ENCODE results near the gene RIMBP2.

RIMBP2 gene

DNA sequence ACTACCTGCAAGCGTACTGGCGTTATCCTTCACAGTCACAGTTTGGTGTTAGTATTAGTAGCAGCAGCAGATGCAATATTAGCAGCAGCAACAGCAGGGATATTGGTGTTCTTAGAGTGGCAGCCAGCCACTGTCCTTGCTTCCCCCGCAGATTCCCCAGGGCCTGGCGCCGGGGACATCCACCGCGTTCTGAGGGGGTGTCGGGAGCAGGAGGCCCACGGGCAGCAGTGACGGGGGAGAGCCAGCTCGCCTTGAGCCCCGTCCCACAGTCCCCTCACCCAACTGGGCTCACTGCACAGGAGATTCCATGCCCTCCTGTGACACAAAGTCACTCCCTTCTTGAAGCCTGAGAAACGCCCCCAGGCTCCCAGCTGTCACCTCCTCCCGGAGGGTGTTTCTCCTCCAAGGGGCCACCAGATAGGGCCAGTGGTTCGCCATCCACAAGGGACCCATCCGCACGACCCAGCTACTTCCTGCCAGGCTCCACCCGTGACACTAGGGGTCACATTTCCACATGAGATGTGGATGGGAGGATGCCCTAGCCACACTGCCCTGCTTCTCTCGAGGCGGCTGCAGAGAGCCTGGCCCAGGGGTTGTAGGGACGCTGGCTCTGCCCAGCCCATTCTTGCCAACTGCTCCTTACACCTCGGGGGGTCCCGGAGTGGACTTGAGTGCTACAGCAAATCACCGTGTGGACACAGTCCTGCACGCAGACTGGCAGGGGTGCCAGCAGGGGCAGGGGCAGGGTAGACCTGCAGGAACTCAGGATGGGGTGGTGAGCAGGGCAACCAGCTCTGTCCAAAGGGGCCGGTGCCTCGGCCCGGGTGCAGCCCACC, 255.3 kb downstream of the RIMBP2 start:
- no peak for DNase-seq (ENCODE audit: low read depth)

- DNase-seq (ENCODE audit: low read depth): no peak
Observed at GRCh38 chr12:130459916-130460315, 256.2 kb downstream of the RIMBP2 start.

DNA sequence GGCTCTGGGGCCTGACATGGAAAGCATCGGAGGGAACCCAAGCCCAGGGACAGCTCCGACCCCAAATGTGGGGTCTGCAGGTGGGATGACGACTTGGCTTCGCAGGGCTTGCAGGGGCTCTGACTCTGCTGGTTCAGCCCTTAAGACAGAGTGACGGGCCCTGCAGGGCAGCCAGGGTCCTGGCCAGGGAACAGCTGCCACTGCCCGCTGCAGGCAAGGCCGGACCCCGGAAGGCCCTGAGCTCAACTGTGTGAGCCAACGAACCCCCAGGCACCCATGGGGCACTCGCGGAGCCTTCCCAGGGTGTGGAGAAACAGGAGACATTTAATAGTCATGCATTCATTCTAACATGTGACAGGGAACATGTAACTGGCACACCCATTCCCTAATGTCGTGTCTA, 257.8 kb downstream of the RIMBP2 start:
- DNase-seq (ENCODE audit: low read depth): no peak

DNA sequence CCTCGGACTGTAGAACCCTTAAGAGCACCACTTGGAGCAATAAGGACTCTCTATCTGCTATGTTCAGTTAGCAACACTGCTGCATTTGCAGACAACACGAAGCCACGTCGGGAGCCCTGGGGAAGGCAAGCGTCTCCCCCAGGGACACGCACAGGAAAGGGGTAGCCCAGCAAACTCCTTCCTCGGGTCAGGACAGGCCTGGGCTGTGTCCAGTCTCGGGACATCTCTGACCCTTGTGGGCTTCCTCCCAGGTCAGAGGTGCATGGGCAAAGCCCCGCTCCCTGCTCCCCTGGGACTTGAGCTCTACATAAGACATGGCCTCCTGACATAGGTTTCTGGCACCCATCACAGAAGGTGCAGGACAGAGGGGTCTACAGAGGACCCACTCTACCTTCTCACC, 258.9 kb downstream of the RIMBP2 start:
- DNase-seq (ENCODE audit: low read depth): no peak

DNA sequence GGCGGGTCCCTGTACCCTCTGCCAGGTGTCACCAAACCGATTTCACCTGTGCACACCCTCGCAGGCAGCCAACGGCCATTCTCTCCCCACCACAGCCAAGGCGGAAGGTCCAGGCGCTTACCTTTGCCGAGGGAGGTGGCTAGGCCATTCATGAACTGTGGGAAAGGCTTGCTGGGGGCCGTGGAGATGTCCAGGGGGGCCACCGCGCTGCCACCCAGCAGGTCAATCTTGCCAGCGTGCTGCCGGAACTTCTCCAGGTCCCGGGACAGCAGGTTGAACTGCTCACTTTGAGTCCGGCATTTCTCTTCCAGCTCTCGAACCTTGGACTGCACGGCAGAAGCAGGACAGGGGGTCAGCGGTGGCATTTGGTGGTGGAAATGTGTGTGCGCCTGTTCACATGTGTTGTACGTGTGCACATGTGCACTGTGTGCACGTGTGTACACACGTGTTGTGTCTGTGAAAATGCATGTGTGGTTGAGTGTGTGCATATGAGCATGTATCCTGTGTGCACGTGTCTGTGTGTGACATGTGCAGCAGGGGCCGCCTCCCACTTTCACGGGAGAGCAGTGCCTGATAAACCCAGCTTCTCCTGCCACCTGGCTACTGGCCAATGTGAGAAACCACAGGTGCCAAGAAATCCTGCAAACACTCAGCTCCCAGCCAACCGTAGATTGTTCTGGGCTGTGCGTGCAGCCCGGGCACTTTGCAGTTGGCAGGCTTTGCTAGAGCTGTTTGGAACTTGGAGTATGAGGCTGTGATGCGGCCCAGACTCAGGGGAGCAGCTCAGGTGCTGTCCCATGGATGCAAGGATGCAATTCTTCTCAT, 259.5 kb downstream of the RIMBP2 start:
- DNase-seq (ENCODE audit: low read depth): no peak

DNA sequence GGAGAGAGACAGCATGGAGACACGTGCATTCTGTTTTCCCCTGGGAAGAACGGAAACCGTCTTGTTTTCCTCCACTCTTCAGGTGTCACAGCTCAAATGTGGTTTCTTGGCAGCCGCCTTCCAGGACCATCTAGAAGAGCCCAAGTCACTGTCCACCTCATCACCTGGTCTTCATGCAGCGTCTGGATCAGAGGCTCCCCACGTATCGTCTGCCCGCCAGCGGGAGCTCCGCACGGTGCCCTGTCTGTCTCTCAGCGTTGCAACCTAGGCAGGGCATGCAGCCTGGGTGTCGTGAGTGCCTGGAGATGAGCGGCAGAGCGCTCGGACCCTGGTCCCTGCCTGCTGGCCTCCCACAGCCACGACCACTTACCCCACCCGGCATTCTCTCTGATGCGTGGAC, 260.9 kb downstream of the RIMBP2 start:
- DNase-seq (ENCODE audit: low read depth): no peak

GRCh38 chr12:130454296-130454695, 261.8 kb downstream of the RIMBP2 start:
- DNase-seq (ENCODE audit: low read depth): no peak

DNA sequence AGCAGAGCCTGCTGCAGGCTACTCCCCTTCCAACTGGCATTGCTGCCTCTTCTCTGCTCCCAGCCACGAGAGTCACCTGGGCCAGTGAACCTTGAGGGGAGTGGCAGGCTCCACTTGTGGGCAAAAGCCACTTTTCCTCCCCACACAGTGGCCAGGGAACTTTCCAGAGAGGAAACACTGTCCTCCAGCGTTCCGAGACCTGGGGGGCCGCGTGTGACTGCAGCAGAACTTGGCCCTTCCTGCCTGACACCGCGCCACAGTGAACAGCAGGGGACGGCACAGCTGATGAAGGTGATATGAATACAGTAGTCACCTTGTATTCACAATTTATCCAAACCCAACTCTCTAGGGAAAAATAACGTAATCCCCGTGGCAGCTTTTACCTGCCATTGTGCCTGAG, 263.6 kb downstream of the RIMBP2 start:
- DNase-seq (ENCODE audit: low read depth): no peak

- DNase-seq (ENCODE audit: low read depth): no peak
Observed at GRCh38 chr12:130451001-130451930, 264.8 kb downstream of the RIMBP2 start.

DNA sequence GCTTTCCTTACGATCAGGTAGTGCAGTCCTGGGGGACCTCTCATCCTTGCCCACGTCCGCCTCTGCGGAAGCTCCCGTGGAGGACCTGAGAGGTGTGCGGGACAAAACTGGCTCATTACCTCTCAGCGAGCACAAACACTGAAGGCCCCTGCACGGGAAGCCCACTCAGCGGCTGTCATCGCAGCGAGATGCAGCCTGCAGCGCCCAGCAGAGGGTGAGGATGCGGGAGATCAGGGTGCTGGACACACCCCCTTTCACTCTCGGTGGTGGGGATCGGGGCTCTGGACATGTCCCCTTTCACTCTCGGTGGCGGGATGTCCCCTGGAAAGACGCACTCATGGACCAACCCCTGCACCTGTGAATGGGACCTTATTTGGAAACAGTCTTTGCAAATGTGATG, 266.8 kb downstream of the RIMBP2 start:
- no peak for DNase-seq (ENCODE audit: low read depth)

DNA sequence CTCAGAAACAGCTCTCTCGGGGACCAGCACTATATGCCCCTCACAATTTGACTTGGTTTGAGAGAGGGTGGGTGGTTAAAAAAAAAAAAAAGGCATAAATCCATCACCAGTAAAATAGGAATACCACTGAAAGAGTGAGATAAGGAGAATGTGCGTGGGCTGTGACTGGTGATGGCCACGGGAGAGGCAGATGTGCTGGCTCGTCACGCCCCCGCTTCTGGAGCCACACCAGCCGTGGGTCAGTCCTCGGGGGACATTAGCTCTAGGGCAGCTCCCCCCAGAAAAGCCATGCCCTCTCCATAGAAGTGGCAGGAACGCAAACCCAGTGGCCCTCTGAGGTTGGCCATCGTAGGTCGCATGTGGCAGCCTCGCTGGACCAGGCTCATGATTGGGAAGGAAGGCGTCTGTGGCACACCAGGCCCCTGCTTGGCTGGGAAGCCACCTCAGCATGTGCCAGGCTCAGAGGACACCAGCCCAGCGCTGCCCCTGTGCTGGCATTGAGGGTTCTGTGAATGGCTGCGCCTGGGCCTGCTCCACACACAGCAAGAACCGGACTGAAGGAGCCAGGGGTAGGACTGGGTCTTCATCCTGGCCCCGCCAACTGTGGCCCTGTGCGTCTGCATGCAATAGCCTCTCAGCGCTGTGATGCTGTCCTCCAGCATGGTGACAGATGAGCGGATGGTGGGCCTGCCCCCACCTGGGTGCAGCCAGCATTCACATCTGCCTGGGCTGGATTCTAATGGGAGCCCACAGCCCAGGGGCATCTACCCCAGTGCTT, 267.9 kb downstream of the RIMBP2 start:
- DNase-seq (ENCODE audit: low read depth): no peak

GRCh38 chr12:130447655-130447965, 268.5 kb downstream of the RIMBP2 start:
- DNase-seq (ENCODE audit: low read depth): no peak

DNA sequence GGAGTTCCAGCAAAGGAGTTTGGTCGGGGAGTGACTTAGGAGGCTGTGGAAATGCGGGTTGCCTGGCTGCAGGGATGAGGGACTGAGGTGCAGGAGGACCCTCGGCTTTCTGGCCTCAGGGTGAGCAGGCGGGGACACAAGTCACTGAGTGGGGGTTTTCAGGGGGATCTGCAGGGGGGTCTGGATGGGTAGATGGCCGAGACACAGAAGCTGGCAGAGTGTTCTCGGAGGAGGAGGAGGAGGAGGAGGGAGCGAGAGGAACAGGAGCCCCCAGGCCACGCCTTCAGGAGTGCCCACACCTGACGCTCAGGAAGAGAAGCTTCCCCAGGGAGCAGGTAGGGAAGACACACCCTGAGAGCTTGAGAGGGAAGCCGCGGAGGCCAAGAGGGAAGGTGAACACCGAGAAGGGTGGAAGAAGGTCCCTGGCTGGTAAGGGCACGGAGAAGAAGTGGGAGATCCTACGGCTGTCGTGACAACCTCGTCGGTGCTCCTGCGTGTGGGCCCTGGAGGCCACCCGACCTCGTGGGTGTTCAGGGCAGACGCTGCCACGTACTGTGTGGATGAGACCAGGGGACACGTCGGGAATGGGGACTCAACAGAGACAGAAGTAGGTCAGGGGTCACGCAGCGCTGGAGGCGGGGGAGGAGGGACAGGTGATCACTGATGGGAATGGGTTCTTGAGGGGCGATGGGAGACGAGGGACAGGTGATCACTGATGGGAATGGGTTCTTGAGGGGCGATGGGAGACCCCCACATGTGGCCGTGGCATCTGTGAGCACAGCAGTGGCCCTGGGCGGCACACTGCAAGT, 269.0 kb downstream of the RIMBP2 start:
- no peak for DNase-seq (ENCODE audit: low read depth)

- DNase-seq (ENCODE audit: low read depth): no peak
Observed at GRCh38 chr12:130444986-130445385, 271.1 kb downstream of the RIMBP2 start.

DNA sequence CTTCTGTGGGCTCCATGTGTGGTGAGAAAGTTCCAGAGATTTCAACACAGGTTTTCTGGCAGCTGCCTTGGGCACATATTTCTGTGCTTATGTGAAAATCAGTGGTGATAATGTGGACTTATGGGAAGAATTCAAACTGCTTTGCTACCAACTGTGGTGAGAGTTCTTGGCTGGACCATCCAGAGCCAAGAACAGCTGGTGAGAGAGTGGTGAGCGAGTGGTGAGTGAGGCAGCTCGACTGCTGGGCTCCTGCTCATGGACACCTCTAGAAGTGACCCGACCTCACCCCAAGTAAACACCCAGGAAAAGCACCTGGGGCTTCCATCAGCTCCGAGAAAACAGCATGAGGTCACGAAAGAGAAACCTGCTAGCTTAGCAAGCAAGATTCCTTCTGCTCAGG, 272.0 kb downstream of the RIMBP2 start:
- DNase-seq (ENCODE audit: low read depth): no peak

GRCh38 chr12:130441771-130442760, 274.0 kb downstream of the RIMBP2 start:
- DNase-seq (ENCODE audit: low read depth): no peak

GRCh38 chr12:130440411-130441080, 275.6 kb downstream of the RIMBP2 start:
- DNase-seq (ENCODE audit: low read depth): no peak

GRCh38 chr12:130439250-130439649, 276.8 kb downstream of the RIMBP2 start:
- no peak for DNase-seq (ENCODE audit: low read depth)

GRCh38 chr12:130438711-130439110, 277.4 kb downstream of the RIMBP2 start:
- DNase-seq (ENCODE audit: low read depth): no peak

Measured in stimulated activated CD8-positive, alpha-beta memory T cell treated with anti-CD3 and anti-CD28 coated beads, Interleukin-15, amount 100 ng/mL, for 24 hours (primary cell).